NCI-H1694 treated with DMSO at 0.1 percent for 48 hours (cell line): ENCODE measurements around the gene STIM2.
"Not testable (repeated sequence)": the region's sequence is repeated elsewhere in the genome, so short reads cannot be mapped to it uniquely, and the experiment has no call there.

ENCODE experiments used
- DNase-seq: peaks from one replicate; lab custom pipeline; 2025; lab: John Stamatoyannopoulos, UW

The STIM2 gene

DNA sequence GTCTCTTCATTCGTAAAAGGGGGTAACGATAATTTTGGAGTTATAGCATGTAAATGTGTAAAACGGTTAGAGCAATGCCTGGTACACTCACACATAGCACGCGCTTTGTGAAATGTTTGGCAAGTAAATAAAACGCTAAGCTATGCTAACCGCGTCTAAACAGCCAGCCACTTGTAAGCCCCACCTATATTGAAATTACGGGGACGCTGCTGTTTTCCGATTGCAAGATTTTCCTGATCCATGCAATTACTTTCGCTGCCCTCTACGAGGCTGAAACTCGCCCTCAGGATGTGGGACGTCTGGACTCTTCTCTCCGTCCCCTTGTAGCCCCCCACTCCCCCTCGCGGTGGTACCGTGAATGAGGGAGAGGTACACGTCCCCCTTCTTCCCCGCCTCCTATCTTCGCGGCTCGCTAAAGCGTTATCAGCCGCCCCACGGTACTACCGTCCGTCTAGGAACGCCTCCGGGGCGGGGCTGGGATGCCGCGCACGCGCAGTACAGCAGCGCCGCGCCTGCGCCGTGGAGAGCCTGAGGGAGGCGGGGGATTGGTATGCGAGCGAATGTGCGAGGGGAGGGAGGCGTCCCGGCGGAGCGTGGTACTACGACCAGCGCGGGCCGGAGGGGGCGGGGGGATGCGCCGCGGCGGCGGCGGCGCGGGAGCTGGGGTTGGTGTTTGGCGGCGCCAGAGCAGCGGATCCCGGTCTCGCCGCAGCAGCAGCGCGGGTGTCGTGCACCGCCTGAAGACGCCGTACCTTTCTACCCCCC is at the start of gene STIM2:
STIM2 (plus strand) TSS at position 685 of the 765 bp plus-strand sequence.
- DNase-seq, result peak; percentile 89

DNA sequence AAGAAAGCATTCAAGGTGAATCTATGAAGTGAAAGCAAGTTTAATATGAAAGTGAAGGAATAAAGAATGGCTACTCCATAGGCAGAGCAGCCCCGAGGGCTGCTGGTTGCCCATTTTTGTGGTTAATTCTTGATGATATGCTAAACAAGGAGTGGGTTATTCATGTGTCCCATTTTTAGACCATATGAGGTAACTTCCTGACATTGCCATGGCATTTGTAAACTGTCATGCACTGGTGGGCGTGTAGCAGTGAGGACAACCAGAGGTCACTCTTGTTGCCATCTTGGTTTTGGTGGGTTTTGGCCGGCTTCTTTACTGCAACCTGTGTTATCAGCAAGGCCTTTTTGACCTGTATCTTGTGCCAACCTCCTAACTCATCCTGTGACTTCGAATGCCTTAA is 49.1 kb upstream of the STIM2 start:
- not testable (repeated sequence) for DNase-seq

DNA sequence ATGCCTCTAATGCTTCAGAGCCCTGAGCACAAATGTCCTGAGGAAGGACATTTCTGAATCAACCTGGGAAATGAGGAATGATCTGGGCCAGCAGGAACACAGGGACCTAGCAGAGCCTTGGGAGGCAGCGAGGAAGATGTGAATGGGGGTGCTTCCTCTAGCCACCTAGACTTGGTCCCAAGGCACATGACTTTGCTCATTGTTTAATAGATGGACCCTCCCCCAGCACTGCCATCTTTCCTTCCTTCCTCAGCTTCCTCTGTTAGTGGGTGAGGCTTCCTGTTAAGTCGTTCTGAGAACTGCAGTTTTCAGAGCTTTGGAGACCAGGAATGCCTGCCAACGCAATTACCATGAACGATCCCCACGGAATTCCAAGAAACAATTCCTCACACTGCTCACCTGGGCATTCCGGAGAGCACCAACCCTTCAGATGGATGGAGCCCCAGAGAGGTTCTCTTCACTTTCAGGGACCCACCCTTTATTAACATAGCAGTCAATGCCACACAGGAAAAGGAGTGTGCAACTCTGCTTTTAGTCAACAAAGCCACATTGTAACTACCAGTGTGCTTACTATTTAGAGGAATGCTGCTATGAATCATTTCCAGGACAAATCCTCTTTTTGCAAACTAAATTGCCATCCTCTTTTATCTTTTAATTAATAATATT is 48.5 kb upstream of the STIM2 start:
- no peak for DNase-seq

- DNase-seq, result no peak
These were observed 46.9 kb upstream of the STIM2 start for GRCh38 chr4:26813698-26814097.

DNA sequence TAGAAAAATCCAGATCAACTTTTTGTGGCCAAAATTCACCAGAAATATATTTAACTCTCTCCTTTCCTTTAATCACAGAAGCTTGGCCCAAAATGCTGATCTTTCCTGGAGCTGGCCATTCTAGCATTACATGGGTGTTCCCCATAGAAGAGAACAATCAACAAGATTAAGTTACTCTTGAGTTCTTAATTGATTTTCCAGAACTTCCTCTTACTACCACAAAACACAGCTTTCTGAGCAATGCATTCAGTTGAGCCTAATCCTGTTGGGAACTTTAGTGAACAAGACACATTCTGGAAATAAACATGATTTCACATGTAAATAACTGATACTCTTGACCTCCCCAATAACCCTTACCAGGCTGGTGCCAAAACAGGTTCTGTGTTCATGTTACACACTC is 45.4 kb upstream of the STIM2 start:
- no peak for DNase-seq

DNA sequence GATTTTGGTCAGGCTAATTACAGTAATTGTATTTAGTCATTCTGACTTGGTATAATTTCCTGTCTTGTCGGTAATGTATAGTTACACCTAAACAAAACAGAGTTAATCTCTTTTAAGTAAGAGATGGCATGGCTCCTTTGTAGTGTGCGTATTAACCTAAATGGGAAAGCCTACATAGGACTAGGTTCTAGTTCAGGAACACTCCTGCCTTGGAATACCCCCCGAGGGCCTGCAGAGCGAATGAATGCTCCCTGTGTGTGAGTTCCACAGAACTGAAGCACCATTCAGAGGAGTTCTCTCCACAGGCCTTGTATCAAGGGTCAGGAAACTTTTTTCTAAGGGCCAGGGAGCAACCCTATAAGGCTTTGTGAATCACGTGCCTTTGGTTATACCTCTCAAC is 44.9 kb upstream of the STIM2 start:
- DNase-seq, result no peak

DNA sequence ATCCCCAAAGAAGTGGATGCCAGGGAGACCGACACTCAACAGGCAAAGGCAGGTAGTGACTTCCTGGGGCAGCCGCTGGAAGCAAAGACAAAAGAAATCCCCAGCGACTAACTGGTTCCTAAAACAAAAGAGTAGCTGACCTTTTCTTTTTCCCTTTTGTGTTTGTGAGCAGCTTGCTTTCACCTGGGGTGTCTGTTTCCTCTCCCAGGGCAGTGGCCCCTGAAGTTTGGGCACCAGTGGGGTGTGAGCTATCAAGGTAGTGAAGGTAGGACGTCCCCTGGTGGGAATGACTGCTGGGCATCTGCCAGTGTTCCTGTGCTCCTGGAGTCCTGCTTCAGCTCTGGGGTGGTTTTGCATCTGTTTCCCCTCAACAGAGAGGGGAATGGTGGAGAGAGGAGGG is 41.6 kb upstream of the STIM2 start:
- DNase-seq, result no peak

DNA sequence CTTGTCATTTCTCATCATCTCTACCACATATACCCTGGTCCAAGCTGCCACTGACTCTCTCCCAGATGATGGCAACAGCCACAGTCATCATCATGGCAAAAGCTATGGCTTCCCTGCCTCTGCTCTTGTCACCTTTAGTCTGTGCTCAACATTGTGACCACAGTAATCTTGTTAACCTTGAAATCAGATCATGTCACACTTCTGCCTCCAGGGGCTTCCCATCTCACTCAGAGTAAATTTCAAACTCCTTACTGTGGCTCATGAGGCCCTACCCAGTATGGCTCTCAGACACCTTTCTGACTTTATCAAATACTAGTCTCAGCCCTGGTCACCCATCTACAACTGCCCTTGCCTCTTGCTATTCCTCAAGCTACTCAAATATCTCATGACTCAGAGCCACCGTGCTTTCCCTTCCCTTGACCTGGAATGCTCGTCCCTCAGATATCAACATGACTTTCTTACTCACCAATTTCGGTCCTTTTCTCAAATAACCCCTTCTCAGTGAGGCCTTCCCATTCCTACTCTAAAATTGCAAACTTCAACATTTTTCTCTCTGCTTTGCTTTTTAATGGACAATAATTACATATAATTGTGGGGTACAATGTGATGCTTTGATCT is 41.1 kb upstream of the STIM2 start:
- DNase-seq, result no peak

- no peak for DNase-seq
These were observed 40.3 kb upstream of the STIM2 start for GRCh38 chr4:26820346-26820745.

DNA sequence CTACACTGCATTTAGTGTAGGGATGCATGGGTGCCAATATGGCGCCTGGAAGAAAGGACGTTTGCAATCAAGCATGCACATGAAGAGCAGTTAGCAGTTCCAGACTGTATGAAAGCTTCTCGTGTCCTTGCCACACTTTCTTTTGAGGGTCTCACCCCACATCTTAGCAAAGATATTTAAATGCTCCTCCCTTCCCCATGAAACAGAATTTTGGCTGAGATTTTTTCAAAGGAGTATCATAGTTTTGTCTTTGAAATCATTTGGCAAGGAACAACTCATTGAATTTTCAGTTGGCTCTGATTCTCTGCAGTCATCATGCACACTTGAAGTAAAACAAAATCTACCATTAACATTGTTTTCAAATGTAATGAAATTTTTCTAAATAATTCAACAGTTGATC is 39.6 kb upstream of the STIM2 start:
- no peak for DNase-seq

DNA sequence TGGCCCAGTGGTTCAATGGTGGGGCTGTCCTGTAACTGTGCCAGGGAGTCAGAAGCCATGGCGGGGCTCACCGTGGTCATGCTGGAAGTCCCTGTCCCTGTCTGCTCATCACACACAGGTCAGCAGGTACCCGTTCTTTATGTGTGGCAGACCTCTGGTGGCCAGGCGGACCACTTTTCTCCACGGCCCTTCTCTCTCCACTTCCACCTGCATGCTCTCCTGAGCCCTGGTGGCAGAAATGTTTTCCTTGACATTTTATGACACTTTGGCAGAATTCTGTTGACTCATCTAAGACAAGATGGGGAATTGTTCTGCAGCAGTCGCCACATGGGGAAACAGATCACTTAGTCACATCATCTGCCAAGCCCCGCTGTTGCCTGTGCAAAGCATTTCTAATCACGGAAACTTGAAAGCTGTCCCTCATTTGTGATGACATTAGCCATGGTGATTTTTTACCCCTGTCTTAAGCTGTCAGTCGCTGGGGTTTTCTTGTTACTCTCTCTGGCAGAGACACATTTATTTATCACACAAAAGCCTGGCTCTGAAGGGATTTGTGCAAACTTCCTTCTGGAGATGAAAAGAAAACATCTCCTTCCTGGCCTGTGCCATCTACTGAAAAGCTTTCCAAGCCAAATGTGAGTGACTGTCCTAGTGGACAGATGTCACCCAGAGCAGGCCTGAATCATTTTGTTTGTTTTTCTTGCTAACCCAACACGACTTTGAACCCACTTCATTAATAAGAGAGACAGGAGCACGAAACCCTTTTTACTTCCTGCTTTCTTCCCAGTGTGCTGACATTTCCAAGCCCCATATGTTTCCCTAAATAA is 38.8 kb upstream of the STIM2 start:
- DNase-seq, result no peak

DNA sequence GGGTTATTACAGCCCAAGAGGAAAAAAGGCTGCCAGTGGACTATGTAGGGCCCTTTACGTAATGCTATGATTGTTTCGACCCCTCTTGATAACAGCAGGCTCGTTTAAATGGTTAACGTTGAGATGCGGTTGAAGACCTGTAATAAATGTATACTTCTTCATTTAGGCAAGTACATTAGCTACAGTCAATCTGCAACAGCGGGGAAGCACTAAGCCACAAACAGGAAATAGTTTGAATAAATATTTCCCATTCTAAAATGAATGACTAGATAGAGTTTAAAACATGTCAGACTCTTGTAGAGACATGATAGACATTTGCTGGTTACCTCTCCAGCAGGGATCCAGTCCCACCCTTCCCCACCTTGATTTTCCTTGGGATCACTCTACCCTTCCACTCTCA is 38.1 kb upstream of the STIM2 start:
- no peak for DNase-seq

DNA sequence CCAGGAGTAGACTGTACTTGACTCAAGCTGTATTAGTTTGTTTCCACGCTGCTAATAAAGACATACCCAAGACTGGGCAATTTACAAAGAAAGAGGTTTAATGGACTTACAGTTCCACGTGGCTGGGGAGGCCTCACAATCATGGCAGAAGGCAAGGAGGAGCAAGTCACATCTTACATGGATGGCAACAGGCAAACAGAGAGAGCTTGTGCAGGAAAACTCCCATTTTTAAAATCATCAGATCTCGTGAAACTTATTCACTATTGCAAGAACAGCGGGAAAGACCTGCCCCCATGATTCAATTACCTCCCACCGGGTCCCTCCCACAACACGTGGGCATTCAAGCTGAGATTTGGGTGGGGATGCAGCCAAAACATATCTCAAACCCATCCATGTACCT is 37.7 kb upstream of the STIM2 start:
- not testable (repeated sequence) for DNase-seq

DNA sequence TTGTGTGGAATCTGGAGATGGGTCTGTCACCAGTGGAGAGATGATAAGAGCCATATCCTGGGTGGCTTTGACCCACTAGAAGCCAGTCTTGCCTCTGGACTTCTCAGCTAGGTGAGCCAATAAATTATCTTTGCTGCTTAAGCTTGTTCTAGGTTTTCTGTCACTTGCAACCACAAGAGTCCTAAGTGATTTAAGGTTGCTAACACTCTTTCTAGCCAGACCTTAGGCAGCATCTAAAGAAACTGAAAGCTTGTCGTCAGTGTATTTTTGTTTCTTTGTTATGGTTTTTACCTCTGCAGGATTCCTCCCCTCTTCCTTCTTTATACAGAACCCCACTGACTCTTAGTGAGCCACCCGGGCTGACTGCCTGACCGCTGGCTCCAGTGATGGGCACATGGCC is 37.1 kb upstream of the STIM2 start:
- no peak for DNase-seq

- no peak for DNase-seq
These were observed 36.0 kb upstream of the STIM2 start for GRCh38 chr4:26824667-26825066.

DNA sequence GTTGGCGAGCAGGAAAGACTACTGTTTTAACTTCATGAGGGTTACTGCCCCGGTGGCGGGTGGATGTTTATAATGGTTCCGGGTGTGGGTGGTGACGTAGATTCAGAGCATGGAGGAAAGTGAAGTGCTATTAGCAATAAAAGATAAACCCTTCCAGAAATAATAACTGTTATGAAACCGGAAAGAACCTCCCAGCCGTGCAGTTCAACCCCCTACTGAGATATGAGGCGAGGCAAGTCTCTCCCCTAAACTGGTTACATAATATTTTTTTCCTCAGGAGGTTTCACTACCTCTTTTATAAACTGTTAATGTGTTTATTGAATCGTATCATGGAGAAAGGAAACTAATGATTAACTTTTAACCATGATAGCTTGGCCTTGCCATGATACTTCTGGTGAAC is 33.9 kb upstream of the STIM2 start:
- no peak for DNase-seq

DNA sequence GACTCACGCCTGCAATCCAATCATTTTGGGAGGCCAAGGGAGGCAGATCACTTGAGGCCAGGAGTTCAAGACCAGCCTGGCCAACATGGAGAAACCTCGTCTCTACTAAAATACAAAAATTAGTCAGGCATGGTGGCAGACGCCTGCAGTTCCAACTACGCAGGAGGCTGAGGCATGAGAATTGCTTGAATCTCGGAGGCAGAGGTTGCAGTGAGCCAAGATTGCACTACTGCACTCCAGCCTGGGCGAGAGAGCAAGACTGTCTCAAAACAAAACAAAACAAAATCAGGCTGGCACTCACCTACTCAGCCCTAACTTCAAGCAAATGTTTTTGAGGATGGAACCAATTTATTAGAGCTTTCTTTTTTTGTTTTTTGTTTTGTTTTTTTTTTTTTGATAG is 33.3 kb upstream of the STIM2 start:
- not testable (repeated sequence) for DNase-seq

GRCh38 chr4:26827798-26828197 is 32.8 kb upstream of the STIM2 start:
- no peak for DNase-seq

- no peak for DNase-seq
These were observed 31.6 kb upstream of the STIM2 start for GRCh38 chr4:26829018-26829417.

GRCh38 chr4:26830033-26830432 is 30.6 kb upstream of the STIM2 start:
- DNase-seq, result no peak

DNA sequence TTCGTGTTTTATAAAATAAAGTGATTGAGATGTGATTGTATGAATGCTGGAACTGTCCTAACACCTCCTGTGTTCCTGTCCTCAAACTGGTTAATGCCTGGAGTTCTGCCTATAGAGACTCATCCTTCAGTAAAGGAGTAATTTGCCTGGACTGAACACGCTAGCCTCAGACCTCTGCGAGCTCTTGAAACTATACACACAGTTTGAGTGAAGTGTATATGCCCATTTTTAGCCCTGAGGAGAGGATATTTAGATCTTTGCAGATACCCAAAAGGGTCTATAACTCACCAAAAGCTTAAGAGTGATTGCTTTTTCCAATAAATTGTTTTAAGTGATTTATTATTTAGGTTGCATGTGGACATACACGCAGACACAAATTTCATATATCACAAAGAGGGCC is 29.9 kb upstream of the STIM2 start:
- DNase-seq, result no peak

GRCh38 chr4:26836539-26836938 is 24.1 kb upstream of the STIM2 start:
- no peak for DNase-seq
